Stimulated activated CD8-positive, alpha-beta memory T cell treated with anti-CD3 and anti-CD28 coated beads, Interleukin-4, amount 100 ng/mL, for 1 hour (primary cell): ENCODE measurements around the gene CDH8.

Experiments used
- DNase-seq, 2 donors: peaks; one replicate each; pipeline ENCODE4 v3.0.0-alpha.2; 2020; ENCODE audit warnings: low read depth in 2 of 2, low spot score in 1 of 2

The CDH8 gene

DNA sequence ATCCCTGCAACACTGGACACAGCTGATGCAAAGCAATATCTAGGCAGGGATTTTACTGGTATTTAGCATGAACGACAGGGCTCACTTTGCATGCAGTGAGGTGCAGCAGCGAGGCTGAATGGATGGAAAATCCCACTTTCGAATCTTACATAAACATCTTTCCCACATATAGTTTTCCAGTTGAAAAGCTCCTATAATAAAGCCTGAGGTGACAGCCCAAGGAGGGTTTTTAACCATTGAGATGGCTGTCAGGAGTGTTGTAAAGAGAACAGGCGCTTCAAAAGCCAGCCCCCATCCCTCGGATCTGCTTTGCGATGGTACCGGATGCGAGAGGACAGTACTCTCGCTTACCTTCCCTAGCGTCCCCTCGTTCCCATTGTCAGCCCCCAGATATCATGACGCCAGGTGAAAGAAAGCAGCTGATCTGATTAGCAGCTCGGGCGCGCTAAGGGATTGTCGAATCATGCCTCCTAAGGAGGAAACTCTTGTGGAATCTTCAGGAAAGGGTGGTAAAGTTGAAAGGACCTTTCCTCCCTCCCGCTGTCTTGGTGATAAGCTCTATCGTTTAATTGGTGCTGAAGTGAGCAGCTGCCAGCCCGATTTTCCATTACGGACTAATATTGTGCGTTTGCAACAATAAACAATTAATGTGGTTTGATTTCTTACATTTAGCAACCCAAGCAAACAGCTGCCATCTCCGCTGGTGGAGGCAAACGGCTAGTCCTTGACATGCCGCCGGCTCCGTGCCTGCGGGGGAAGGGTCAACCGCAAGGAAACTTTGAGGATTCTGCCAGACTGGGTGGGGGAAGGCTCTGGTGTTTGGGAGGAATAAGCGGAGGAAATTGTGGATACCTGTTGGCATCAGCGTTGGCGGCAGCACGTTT, 1.8 kb downstream of the CDH8 start:
- DNase-seq = no peak

- DNase-seq = no peak
Measured at GRCh38 chr16:62033065-62033464, 3.2 kb downstream of the CDH8 start.

DNA sequence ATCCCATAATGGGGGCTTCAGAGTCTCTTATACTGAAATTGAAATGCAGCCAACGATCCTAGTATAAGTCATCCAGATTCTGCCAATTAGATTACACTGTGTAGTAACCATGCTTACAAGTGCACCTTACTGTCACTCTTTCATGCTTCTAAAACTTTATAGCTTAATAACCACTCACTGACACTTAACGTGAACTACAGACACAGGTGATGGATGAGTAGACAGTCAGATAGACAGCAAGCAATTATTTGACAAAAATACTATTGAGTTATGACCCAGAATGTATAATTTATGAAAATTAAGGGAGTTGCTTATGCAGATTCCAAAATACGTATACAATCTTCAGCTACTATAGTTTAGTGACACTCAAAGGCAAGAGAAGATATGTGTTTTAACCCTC, 6.3 kb downstream of the CDH8 start:
- no peak for DNase-seq

DNA sequence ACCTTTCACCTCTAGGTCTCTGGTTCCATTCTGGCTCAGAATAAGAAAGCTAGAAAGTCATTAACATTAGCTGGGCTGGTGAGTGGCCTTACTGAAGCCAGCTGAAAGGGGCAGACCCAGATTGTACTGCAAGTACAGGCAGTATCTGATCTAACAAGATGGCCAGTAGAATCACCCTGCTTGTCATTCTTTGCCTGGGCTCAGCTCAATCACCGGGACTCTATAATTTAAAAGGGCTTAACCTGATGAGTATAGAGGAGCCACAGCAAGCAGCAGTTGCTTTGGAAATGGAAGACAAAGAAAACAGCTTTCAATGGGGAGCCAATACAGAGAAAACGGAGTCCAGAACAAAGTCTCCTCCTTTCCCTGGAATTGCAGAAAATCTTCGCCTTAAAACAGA, 13.6 kb downstream of the CDH8 start:
- no peak for DNase-seq

DNA sequence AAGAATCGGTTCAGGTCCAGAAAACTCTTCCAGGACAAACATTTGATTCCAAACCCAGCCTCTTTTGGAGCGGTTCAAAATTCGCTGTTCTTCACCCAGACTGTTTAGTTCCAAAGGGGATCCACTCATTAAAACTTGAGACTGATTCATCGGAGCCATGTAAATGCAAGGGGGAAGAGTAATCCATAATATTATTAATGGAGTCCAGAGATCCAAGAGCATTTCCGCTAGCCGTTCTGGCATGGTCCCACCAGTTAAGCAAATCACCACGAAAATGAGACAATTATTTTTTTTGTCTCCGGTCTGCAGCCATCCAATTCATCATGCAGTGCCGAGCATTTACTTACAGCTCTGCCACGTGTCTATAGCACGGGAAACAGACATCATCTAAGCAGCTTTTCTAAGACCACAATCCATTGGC, 15.1 kb downstream of the CDH8 start:
- DNase-seq = no peak

- DNase-seq = no peak
Measured at GRCh38 chr16:62020681-62021080, 15.6 kb downstream of the CDH8 start.

DNA sequence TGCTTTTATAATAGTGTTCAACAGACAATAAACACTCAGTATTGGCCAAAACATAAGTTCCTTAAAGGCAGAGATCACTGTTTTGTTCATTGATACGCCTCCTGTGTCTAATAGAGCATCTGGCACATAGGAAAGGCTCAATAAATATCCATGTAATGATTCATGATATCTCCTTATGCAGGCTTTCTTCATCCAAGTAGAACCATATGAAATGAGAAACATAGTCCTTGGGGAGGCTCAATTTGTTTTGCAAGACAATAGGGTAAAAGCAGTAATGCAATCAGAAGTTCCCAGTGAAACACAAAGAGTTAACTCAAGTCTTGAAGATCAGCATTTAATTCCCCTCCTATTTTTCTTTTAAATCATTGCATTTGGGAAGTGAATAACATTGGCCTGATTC, 16.4 kb downstream of the CDH8 start:
- DNase-seq = no peak

- no peak for DNase-seq
Measured at GRCh38 chr16:62018301-62019060, 17.8 kb downstream of the CDH8 start.

DNA sequence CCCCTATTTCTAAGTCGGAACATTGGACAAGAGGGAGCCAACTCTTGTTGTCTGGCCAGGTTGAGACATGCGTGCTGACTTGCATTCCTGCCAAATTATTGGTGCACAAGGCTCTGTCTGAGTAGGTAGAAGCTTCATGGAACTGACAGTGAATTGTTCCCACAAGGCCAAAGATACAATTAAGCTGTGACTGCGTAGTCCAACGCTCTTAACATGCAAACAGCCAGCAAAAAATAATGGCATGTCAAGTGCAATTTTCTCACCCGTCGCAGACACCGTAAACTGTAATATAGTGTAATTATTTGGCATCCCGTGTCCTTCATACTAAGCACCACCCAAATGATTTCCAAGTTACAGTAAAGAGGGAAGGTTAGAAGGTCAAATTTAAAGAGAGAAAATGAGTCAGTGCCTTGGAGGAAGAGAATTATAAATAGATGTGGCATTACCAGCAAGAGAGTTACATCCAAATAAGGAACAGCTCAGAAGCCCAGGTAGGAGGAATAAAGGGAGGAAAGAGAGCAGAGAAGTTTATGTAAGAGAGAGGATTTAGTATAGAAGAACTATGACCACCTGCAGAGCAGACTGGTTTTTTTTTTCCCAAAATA, 21.8 kb downstream of the CDH8 start:
- DNase-seq = no peak

DNA sequence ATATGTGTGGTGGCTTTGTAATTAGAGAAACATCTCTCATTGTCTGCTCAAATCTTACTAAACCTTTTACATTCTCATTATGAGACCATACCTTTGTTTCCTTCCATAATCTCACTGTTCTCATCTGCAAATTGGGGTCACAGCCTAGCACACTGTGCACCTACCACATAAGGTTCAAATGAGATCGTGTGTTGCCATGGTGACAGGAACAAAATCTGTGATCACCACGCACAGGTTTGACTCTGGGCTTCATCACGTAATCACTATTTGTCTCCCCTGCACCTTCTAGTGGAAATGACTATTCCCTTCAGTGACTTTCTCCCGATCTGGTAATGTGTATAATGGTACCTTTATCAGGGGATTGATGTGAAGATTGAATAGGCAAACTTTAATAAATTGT, 26.1 kb downstream of the CDH8 start:
- DNase-seq = no peak

DNA sequence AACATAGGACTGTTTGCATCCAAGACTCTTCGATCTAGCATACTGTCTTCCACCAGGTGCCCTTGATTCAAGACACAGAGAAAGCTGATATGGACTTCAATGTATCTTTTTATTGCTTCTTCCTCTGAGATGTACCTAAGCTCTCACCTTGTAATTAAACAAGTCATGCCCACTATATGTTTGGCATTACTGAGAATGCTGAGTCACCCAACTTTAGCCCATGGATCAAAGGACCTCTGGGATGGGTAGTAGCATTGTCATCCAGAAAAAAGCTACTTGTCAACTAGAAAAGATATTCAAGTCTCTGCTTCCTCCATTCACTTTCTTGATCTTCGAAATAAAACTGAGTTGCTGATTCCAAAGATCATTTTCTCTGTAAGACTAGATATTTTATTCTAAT, 37.8 kb downstream of the CDH8 start:
- no peak for DNase-seq

DNA sequence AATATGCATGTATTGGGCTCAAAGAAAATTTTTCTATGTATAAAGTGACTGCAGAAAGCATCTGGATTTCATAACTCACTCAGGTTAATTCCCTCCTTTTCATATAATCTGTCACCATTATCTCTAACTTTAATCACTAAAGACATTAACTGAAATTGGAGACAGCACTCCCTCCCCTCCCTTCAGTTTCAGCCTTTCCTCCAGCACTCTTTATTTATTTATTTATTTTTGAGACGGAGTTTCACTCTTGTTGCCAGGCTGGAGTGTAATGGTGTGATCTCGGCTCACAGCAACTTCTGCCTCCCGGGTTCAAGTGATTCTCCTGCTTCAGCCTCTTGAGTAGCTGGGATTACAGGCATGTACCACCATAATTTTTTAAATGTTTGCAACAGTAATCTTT, 43.1 kb downstream of the CDH8 start:
- no peak for DNase-seq

GRCh38 chr16:61987474-61988012, 48.7 kb downstream of the CDH8 start:
- no peak for DNase-seq

- no peak for DNase-seq
Measured at GRCh38 chr16:61969077-61969382, 67.2 kb downstream of the CDH8 start.

DNA sequence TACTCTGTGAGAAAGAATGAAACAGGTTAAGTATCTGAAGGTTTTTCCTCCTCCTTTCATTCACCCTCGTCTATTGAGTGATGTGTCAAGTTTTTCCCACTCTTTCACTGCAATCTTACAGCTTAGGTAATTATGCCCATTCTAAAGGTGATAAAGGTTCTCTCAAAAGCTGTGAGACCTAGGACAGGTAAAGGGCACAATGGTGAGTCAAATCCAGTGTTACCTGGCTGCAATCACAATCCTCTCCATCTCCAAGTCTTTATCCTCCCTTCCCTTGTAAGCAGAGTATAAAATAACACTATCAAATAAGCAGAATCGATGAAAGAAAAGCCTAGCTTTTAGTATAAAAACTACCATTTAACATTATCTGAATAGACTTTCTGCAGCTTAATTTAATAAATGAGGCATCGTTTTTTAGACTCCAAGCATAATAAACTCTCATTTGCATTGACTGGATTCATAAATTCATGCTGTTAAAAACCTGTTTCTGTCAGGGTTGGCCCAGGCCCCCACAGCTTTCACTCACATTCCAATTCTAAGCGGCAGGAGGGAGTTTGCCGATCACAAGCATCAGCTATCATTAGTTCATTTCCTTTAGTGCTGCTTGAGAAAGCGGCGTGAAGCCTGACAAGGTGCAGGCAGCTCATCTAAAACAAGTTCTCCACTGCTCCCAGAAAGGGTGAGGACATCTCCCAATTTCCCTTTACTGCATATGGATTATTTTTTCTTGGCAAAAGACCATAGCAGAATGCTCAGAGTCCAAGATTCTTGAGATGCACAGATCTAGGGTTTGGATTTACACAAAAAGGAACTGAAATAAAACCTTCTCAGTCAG, 67.8 kb downstream of the CDH8 start:
- DNase-seq = no peak

- DNase-seq = no peak
Measured at GRCh38 chr16:61957075-61957855, 79.0 kb downstream of the CDH8 start.

- DNase-seq = no peak
Measured at GRCh38 chr16:61952841-61953240, 83.4 kb downstream of the CDH8 start.

- no peak for DNase-seq
Measured at GRCh38 chr16:61948414-61948813, 87.8 kb downstream of the CDH8 start.

DNA sequence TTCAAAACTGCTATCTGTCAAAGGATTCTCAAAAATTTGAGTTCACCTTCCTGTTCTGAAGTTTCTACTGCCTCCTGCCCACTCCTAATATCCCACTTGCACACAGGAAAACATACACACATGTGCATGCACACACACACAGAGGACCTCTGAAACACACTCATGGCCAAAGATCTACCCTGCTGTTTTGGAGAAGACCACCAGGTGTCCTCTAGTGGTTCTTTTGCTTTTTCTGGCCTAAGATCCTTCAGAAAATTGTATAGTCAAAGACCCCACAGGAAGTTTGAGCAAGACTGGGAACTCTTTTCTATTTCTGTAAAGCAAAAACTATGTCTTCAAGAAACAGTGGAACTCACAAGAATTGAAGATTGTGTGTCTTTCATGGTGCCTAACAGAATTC, 90.2 kb downstream of the CDH8 start:
- no peak for DNase-seq

DNA sequence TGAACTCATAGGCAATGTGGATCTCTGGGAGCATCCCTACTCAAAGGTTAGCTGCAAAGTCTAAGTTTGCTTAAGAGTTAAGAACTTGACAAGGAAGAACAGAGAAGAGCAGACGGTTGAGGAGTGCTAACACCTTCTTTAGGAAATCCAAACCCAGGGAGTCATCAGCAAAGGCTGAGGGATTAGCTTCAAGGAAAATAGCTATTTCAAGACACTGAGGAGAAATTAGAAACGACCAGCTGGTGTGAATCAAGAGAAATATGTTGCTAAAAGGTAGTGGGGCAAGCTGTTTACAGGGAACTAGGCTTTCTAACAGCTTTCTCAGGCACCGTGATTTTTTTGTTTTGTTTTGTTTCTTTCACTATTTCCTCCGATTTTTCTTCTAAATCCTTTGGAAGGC, 90.7 kb downstream of the CDH8 start:
- DNase-seq = no peak
